ENCODE data around the gene CARD11.
A peak's percentile ranks its signal among the peaks of the same experiment; 100 is the strongest.
"Not testable (repeated sequence)": the region's sequence is repeated elsewhere in the genome, so short reads cannot be mapped to it uniquely, and the experiment has no call there.

CARD11 gene

GRCh38 chr7:2928256-2928612 lies 115.4 kb downstream of the CARD11 start:
- no peaks in the 10 kb centered on the region for H3K9me3 ChIP-seq
- no peaks in the 10 kb centered on the region for H3K27me3 ChIP-seq (ENCODE audit: low read depth)
- no peaks in the 10 kb centered on the region for H3K4me1 ChIP-seq
- H3K36me3 ChIP-seq (replicated peaks) = no peaks in the 10 kb centered on the region
- in situ Hi-C loops (cut with MboI; ENCODE audit: low sequenced_read_pairs) = no loop called here
- H3K4me3 ChIP-seq = no peak overlapping the region
- no peak for DNase-seq (ENCODE audit: low spot score in 2 of 2)

GRCh38 chr7:2927592-2927991 lies 116.1 kb downstream of the CARD11 start:
- in situ Hi-C loops (cut with MboI; ENCODE audit: low sequenced_read_pairs) = no loop called here
- no peak for DNase-seq (ENCODE audit: low spot score in 2 of 2)
- no peaks in the 10 kb centered on the region for H3K4me1 ChIP-seq
- no peaks in the 10 kb centered on the region for H3K9me3 ChIP-seq
- no peaks in the 10 kb centered on the region for H3K27me3 ChIP-seq (ENCODE audit: low read depth)
- no peaks in the 10 kb centered on the region for H3K36me3 ChIP-seq (replicated peaks)
- no peak overlapping the region for H3K4me3 ChIP-seq

GRCh38 chr7:2926896-2927405 lies 116.7 kb downstream of the CARD11 start:
- in situ Hi-C loops (cut with MboI; ENCODE audit: low sequenced_read_pairs) = no loop called here
- Histone ChIP-seq H3K27me3 (ENCODE audit: low read depth) (no peaks in the 10 kb centered on the region), H3K9me3 (no peaks in the 10 kb centered on the region), H3K4me1 (no peaks in the 10 kb centered on the region), H3K36me3 (replicated peaks) (no peaks in the 10 kb centered on the region), H3K4me3 (no peak overlapping the region)
- no peak for DNase-seq (ENCODE audit: low spot score in 2 of 2)

- in situ Hi-C loops (cut with MboI; ENCODE audit: low sequenced_read_pairs) = no loop called here
- Histone ChIP-seq H3K36me3 (replicated peaks) (no peaks in the 10 kb centered on the region), H3K9me3 (no peaks in the 10 kb centered on the region), H3K4me1 (no peaks in the 10 kb centered on the region), H3K27me3 (ENCODE audit: low read depth) (no peaks in the 10 kb centered on the region), H3K4me3 (no peak overlapping the region)
- DNase-seq (ENCODE audit: low spot score in 2 of 2) = no peak
These were observed 117.4 kb downstream of the CARD11 start for GRCh38 chr7:2926120-2926895.

GRCh38 chr7:2924866-2925840 lies 118.5 kb downstream of the CARD11 start:
- Histone ChIP-seq H3K27me3 (ENCODE audit: low read depth) (no peaks in the 10 kb centered on the region), H3K36me3 (replicated peaks) (no peaks in the 10 kb centered on the region), H3K9me3 (no peaks in the 10 kb centered on the region), H3K4me3 (no peak overlapping the region), H3K4me1 (no peaks in the 10 kb centered on the region)
- in situ Hi-C loops (cut with MboI; ENCODE audit: low sequenced_read_pairs) = no loop called here
- DNase-seq (ENCODE audit: low spot score in 2 of 2) = no peak

- no peak for DNase-seq (ENCODE audit: low spot score in 2 of 2)
- in situ Hi-C loops (cut with MboI; ENCODE audit: low sequenced_read_pairs) = no loop called here
- no peak overlapping the region for H3K4me3 ChIP-seq
- H3K27me3 ChIP-seq (ENCODE audit: low read depth) = no peaks in the 10 kb centered on the region
- no peaks in the 10 kb centered on the region for H3K36me3 ChIP-seq (replicated peaks)
- H3K4me1 ChIP-seq = no peaks in the 10 kb centered on the region
- H3K9me3 ChIP-seq = no peaks in the 10 kb centered on the region
These were observed 119.6 kb downstream of the CARD11 start for GRCh38 chr7:2923886-2924574.

- Histone ChIP-seq H3K4me1 (no peaks in the 10 kb centered on the region), H3K9me3 (no peaks in the 10 kb centered on the region), H3K4me3 (no peak overlapping the region), H3K27me3 (ENCODE audit: low read depth) (no peaks in the 10 kb centered on the region), H3K36me3 (replicated peaks) (no peaks in the 10 kb centered on the region)
- DNase-seq (ENCODE audit: low spot score in 2 of 2) = no peak
- in situ Hi-C loops (cut with MboI; ENCODE audit: low sequenced_read_pairs) = no loop called here
These were observed 120.3 kb downstream of the CARD11 start for GRCh38 chr7:2923291-2923781.

GRCh38 chr7:2922866-2923265 lies 120.8 kb downstream of the CARD11 start:
- Histone ChIP-seq H3K9me3 (no peaks in the 10 kb centered on the region), H3K36me3 (replicated peaks) (no peaks in the 10 kb centered on the region), H3K4me3 (no peak overlapping the region), H3K27me3 (ENCODE audit: low read depth) (no peaks in the 10 kb centered on the region), H3K4me1 (no peaks in the 10 kb centered on the region)
- DNase-seq (ENCODE audit: low spot score in 2 of 2) = no peak
- in situ Hi-C loops (cut with MboI; ENCODE audit: low sequenced_read_pairs) = no loop called here

- in situ Hi-C loops (cut with MboI; ENCODE audit: low sequenced_read_pairs) = no loop called here
- Histone ChIP-seq H3K36me3 (replicated peaks) (no peaks in the 10 kb centered on the region), H3K4me3 (no peak overlapping the region), H3K9me3 (no peaks in the 10 kb centered on the region), H3K4me1 (no peaks in the 10 kb centered on the region), H3K27me3 (ENCODE audit: low read depth) (no peaks in the 10 kb centered on the region)
- no peak for DNase-seq (ENCODE audit: low spot score in 2 of 2)
These were observed 121.3 kb downstream of the CARD11 start for GRCh38 chr7:2922348-2922691.

GRCh38 chr7:2921653-2922347 lies 121.9 kb downstream of the CARD11 start:
- H3K36me3 ChIP-seq (replicated peaks) = no peaks in the 10 kb centered on the region
- peak in 1 of 2 experiments; percentile 23 for DNase-seq (ENCODE audit: low spot score in 2 of 2)
- no peaks in the 10 kb centered on the region for H3K4me1 ChIP-seq
- H3K27me3 ChIP-seq (ENCODE audit: low read depth) = no peaks in the 10 kb centered on the region
- in situ Hi-C loops (cut with MboI; ENCODE audit: low sequenced_read_pairs) = no loop called here
- H3K4me3 ChIP-seq = no peak overlapping the region
- no peaks in the 10 kb centered on the region for H3K9me3 ChIP-seq

- no peaks in the 10 kb centered on the region for H3K36me3 ChIP-seq (replicated peaks)
- DNase-seq (ENCODE audit: low spot score in 2 of 2) = no peak
- H3K4me3 ChIP-seq = no peak overlapping the region
- no peaks in the 10 kb centered on the region for H3K27me3 ChIP-seq (ENCODE audit: low read depth)
- in situ Hi-C loops (cut with MboI; ENCODE audit: low sequenced_read_pairs) = no loop called here
- no peaks in the 10 kb centered on the region for H3K9me3 ChIP-seq
- no peaks in the 10 kb centered on the region for H3K4me1 ChIP-seq
These were observed 122.6 kb downstream of the CARD11 start for GRCh38 chr7:2920956-2921652.

GRCh38 chr7:2920480-2920879 lies 123.2 kb downstream of the CARD11 start:
- H3K27me3 ChIP-seq (ENCODE audit: low read depth); in situ Hi-C loops (cut with MboI; ENCODE audit: low sequenced_read_pairs); DNase-seq (ENCODE audit: low spot score in 2 of 2): not testable (repeated sequence)

GRCh38 chr7:2920041-2920440 lies 123.6 kb downstream of the CARD11 start:
- H3K4me1 ChIP-seq = no peaks in the 10 kb centered on the region
- no peak for DNase-seq (ENCODE audit: low spot score in 2 of 2)
- no peaks in the 10 kb centered on the region for H3K27me3 ChIP-seq (ENCODE audit: low read depth)
- no peaks in the 10 kb centered on the region for H3K9me3 ChIP-seq
- in situ Hi-C loops (cut with MboI; ENCODE audit: low sequenced_read_pairs) = no loop called here
- no peak overlapping the region for H3K4me3 ChIP-seq
- no peaks in the 10 kb centered on the region for H3K36me3 ChIP-seq (replicated peaks)

More at GRCh38 chr7:2920480-2920879, 123.2 kb downstream of the CARD11 start:
- not testable (repeated sequence) for H3K36me3 ChIP-seq (replicated peaks); H3K4me1 ChIP-seq; H3K9me3 ChIP-seq; H3K4me3 ChIP-seq

Measured in HAP-1 (cell line).